Mucosa of rectum (tissue), 2 donors: ENCODE measurements around the gene TMEM120A.

Source experiments
- H3K27ac ChIP-seq, 2 donors: one replicate each; pipeline ENCODE4 v1.7.0; 2013; ENCODE audit warnings: inconsistent platforms in 2 of 2, low read depth in 2 of 2, low read length in 2 of 2
- H3K27me3 ChIP-seq, 2 donors: one replicate each; pipeline ENCODE4 v1.7.0; 2013; ENCODE audit warnings: low read length in 2 of 2; ENCODE audit not compliant: control insufficient read depth in 2 of 2, insufficient read depth in 2 of 2
- H3K36me3 ChIP-seq, 2 donors: one replicate each; pipeline ENCODE4 v1.7.0; 2013; ENCODE audit warnings: low read length in 2 of 2; ENCODE audit not compliant: control insufficient read depth in 2 of 2, insufficient read depth in 2 of 2
- H3K4me1 ChIP-seq, 2 donors: one replicate each; pipeline ENCODE4 v1.7.0; 2013; ENCODE audit warnings: low read length in 2 of 2, mild to moderate bottlenecking in 1 of 2; ENCODE audit not compliant: control insufficient read depth in 2 of 2, insufficient read depth in 2 of 2
- H3K4me3 ChIP-seq, 2 donors: one replicate each; pipeline ENCODE4 v1.7.0; 2013; ENCODE audit warnings: low read length in 2 of 2
- H3K9ac ChIP-seq, 2 donors: one replicate each; pipeline ENCODE4 v1.7.0; 2013; ENCODE audit warnings: low read length in 2 of 2, low read depth in 1 of 2, mild to moderate bottlenecking in 1 of 2
- H3K9me3 ChIP-seq, 2 donors: one replicate each; pipeline ENCODE4 v1.7.0; 2013; ENCODE audit warnings: low read length in 2 of 2; ENCODE audit not compliant: control insufficient read depth in 2 of 2
- donor health status: healthy.
- donor health status: Normal muscosa, but diverticular disease.

Gene TMEM120A

GRCh38 chr7:75961218-75961617 is 33.2 kb downstream of the TMEM120A start:
- no peak overlapping the region for H3K9ac ChIP-seq
- no peak overlapping the region for H3K4me3 ChIP-seq
- peaks cover 0 to 14% of the 10 kb centered on the region in 2 donors for H3K36me3 ChIP-seq
- H3K27ac ChIP-seq = no peak overlapping the region
- peaks cover 34 to 39% of the 10 kb centered on the region in 2 donors for H3K4me1 ChIP-seq
- H3K27me3 ChIP-seq = no peaks in the 10 kb centered on the region
- H3K9me3 ChIP-seq = no peaks in the 10 kb centered on the region

GRCh38 chr7:75960372-75960771 is 34.0 kb downstream of the TMEM120A start:
- H3K4me1 ChIP-seq = peaks cover 30 to 34% of the 10 kb centered on the region in 2 donors
- H3K4me3 ChIP-seq = no peak overlapping the region
- H3K27ac ChIP-seq = no peak overlapping the region
- H3K9ac ChIP-seq = no peak overlapping the region
- no peaks in the 10 kb centered on the region for H3K9me3 ChIP-seq
- H3K36me3 ChIP-seq = peaks cover 5 to 19% of the 10 kb centered on the region in 2 donors
- H3K27me3 ChIP-seq = no peaks in the 10 kb centered on the region

- H3K4me3 ChIP-seq = no peak overlapping the region
- no peaks in the 10 kb centered on the region for H3K9me3 ChIP-seq
- H3K9ac ChIP-seq = peak overlapping the region in 1 of 2 donors; percentile 13
- H3K27ac ChIP-seq = peak overlapping the region; percentile 76 to 89
- no peaks in the 10 kb centered on the region for H3K27me3 ChIP-seq
- peaks cover 28 to 34% of the 10 kb centered on the region in 2 donors for H3K4me1 ChIP-seq
- H3K36me3 ChIP-seq = peaks cover 6 to 25% of the 10 kb centered on the region in 2 donors
Measured at GRCh38 chr7:75958802-75959543, 35.4 kb downstream of the TMEM120A start.

GRCh38 chr7:75957021-75957736 is 37.2 kb downstream of the TMEM120A start:
- H3K9me3 ChIP-seq = no peaks in the 10 kb centered on the region
- H3K27me3 ChIP-seq = no peaks in the 10 kb centered on the region
- H3K4me3 ChIP-seq = peak overlapping the region; percentile 38 to 50
- H3K36me3 ChIP-seq = peaks cover 8 to 26% of the 10 kb centered on the region in 2 donors
- H3K4me1 ChIP-seq = peaks cover 28 to 34% of the 10 kb centered on the region in 2 donors
- peak overlapping the region; percentile 76 to 89 for H3K27ac ChIP-seq
- H3K9ac ChIP-seq = peak overlapping the region; percentile 38 to 68

DNA sequence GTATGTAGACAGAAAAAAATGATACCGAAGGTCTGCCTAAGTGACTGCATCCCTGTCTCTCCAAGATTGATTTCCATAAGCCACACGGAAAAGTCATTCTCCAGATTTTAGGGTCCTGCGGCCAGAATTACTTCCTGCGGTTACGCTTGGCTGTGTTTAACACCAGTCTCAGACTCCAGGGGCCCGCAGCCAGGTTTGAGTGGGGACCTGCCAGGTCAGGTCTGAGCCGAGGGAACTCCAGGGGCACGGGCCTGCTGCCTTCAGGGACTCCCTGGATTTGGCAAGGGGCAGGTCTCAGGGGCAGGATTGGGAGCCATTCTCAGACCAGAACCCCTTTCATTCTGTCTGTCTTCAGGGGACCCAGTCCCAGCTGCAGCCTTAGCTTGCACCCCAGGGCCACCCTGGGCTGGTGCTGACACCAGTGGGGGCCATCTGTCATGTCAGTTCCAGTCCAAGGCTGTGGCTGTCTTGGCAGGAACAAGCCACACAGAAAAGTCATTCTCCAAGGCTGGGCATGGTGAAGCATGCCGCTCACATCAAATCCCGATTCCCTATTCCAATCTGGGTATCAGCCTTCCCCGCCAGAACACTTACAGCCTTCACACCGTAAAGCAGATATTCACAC is 39.0 kb downstream of the TMEM120A start:
- H3K4me1 ChIP-seq = peaks cover 28 to 34% of the 10 kb centered on the region in 2 donors
- no peaks in the 10 kb centered on the region for H3K9me3 ChIP-seq
- H3K36me3 ChIP-seq = peaks cover 8 to 26% of the 10 kb centered on the region in 2 donors

DNA sequence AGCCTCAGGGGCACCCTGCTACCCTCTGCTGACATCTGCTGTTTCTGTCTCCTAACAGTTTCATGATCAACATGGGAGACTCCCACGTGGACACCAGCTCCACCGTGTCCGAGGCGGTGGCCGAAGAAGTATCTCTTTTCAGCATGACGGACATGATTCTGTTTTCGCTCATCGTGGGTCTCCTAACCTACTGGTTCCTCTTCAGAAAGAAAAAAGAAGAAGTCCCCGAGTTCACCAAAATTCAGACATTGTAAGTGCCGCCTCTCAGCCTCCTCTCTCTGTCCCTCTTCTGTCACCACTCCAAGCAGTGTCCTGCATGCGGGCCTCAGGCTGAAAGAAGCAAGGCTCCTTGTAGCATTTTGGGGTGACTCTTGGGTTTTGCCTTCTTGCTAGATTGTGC is 40.5 kb downstream of the TMEM120A start:
- H3K36me3 ChIP-seq = peaks cover 8 to 24% of the 10 kb centered on the region in 2 donors
- H3K9me3 ChIP-seq = no peaks in the 10 kb centered on the region
- H3K4me1 ChIP-seq = peaks cover 23 to 28% of the 10 kb centered on the region in 2 donors
- H3K27me3 ChIP-seq = no peaks in the 10 kb centered on the region
- peak overlapping the region in 1 of 2 donors; percentile 43 for H3K27ac ChIP-seq
- H3K4me3 ChIP-seq = no peak overlapping the region
- H3K9ac ChIP-seq = no peak overlapping the region

More for the DNA sequence above, 39.0 kb downstream of the TMEM120A start:
- Histone ChIP-seq H3K4me3 (no peak overlapping the region), H3K27me3 (no peaks in the 10 kb centered on the region), H3K27ac (no peak overlapping the region), H3K9ac (no peak overlapping the region)

DNA sequence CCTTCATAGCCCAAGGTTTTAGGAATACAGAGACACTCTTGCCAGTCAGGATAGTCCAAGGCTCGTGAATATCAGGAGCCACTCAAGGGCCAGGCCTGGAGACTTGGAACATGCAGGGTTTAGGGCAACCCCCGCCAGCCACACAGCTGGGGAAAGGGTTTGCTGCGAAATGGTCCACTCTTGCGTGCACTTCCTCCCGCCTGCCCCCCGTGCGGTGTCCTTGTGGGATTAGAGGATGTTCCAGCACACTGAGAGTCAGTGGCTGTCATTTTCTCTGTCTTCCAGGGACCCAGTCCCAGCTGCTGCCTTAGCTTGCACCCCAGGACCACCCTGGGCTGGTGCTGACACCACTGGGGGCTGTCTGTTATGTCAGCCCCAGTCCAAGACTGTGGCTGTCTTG is 41.0 kb downstream of the TMEM120A start:
- peak overlapping the region in 1 of 2 donors; percentile 43 for H3K27ac ChIP-seq
- no peak overlapping the region for H3K4me3 ChIP-seq
- H3K4me1 ChIP-seq = peaks cover 21 to 22% of the 10 kb centered on the region in 2 donors
- no peaks in the 10 kb centered on the region for H3K9me3 ChIP-seq
- no peak overlapping the region for H3K9ac ChIP-seq
- peaks cover 8 to 24% of the 10 kb centered on the region in 2 donors for H3K36me3 ChIP-seq
- H3K27me3 ChIP-seq = no peaks in the 10 kb centered on the region

- Histone ChIP-seq H3K9ac (no peak overlapping the region), H3K36me3 (peaks cover 8 to 23% of the 10 kb centered on the region in 2 donors), H3K27ac (no peak overlapping the region), H3K4me1 (peaks cover 4% of the 10 kb centered on the region in 2 donors), H3K4me3 (no peak overlapping the region), H3K27me3 (no peaks in the 10 kb centered on the region), H3K9me3 (no peaks in the 10 kb centered on the region)
Measured at GRCh38 chr7:75951506-75951905, 42.9 kb downstream of the TMEM120A start.

DNA sequence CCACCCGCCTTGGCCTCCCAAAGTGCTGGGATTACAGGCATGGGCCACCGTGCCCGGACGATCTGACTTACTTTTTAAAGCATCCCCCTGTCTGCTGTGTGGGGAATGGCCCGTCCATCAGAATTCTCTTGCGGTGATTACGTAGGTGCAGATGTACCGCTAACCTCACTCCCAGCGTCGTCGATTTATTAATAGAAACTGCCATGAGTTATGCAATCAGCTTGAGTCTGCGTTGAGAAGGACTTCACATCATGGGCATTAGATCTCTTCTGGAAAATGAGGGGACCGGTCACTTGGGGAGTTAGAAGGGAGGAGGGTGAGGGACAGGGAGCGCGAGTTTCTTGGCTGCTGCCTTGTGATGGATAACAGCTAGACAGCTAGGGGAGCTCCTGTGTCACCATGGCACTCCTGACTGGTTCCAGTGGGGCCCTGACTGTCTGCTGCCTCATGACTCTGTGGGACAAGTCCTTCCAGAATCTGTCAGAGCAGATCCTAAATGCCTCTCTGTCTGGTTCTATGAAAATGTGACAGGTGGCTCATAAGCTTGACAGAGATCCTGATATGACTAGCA is 44.2 kb downstream of the TMEM120A start:
- Histone ChIP-seq H3K4me1 (peaks cover 0 to 4% of the 10 kb centered on the region in 2 donors), H3K27ac (no peak overlapping the region), H3K4me3 (no peak overlapping the region), H3K36me3 (peaks cover 2 to 11% of the 10 kb centered on the region in 2 donors), H3K9me3 (no peaks in the 10 kb centered on the region), H3K9ac (no peak overlapping the region), H3K27me3 (no peaks in the 10 kb centered on the region)
